Heart left ventricle (tissue), 16 donors: Measurements from ENCODE around the gene KCNK1. TPM values are rescaled to one million over a fixed set of nuclear protein-coding genes. Genes with fewer than 3 reads are reported as not detected.

Experiments
- ATAC-seq, 4 donors: fragments of 200-7000 bp; cut with Tn5 transposase; one replicate each; pipeline ENCODE4 v1.9.1; 2020 to 2022; ENCODE audit warnings: moderate library complexity in 4 of 4, mild to moderate bottlenecking in 3 of 4, moderate number of reproducible peaks in 1 of 4
- DNase-seq, 5 donors: peaks; one replicate each; pipeline ENCODE4 v3.0.0-alpha.2; 2020
- H3K27ac ChIP-seq, 12 donors: fragments of 200-600 bp; sonication (generic) in 4 of 12; one replicate each; pipeline versions ENCODE4 v1.5.0 to v1.8.0; 2016 to 2022; ENCODE audit warnings: mild to moderate bottlenecking in 2 of 12
- H3K27me3 ChIP-seq, 9 donors: fragments of 200-600 bp; sonication (generic) in 2 of 9; one replicate each; pipeline versions ENCODE4 v1.5.1 to v1.8.0; 2016 to 2022; ENCODE audit warnings: mild to moderate bottlenecking in 3 of 9
- H3K36me3 ChIP-seq, 9 donors: fragments of 200-600 bp; sonication (generic) in 2 of 9; one replicate each; pipeline versions ENCODE4 v1.5.0 to v1.8.0; 2018 to 2022; ENCODE audit warnings: mild to moderate bottlenecking in 2 of 9
- H3K4me1 ChIP-seq, 12 donors: fragments of 200-600 bp; sonication (generic) in 4 of 12; one replicate each; pipeline versions ENCODE4 v1.5.0 to v1.8.0; 2016 to 2022; ENCODE audit warnings: mild to moderate bottlenecking in 3 of 12
- H3K4me3 ChIP-seq, 12 donors: fragments of 200-600 bp; sonication (generic) in 4 of 12; one replicate each; pipeline versions ENCODE4 v1.5.0 to v1.8.0; 2017 to 2022; ENCODE audit warnings: mild to moderate bottlenecking in 9 of 12, moderate library complexity in 4 of 12
- H3K9me3 ChIP-seq, 12 donors: fragments of 200-600 bp; sonication (generic) in 4 of 12; one replicate each; pipeline versions ENCODE4 v1.5.0 to v1.8.0; 2016 to 2022; ENCODE audit warnings: mild to moderate bottlenecking in 1 of 12
- CTCF ChIP-seq, 12 donors: fragments of 200-600 bp; sonication (generic) in 4 of 12; IDR thresholded peaks; one replicate each; pipeline versions ENCODE4 v1.5.0 to v1.8.0; 2018 to 2022; ENCODE audit warnings: antibody characterized with exemption in 12 of 12, mild to moderate bottlenecking in 5 of 12
- POLR2A ChIP-seq, 2 donors: fragments of 450-650 bp; IDR thresholded peaks; one replicate each; pipeline ENCODE4 v1.6.1; 2017; ENCODE audit warnings: antibody characterized with exemption in 2 of 2, mild to moderate bottlenecking in 2 of 2, moderate library complexity in 2 of 2
- WGBS, 4 donors: extraction: QIAGEN DNeasy Blood & Tissue Kit in 2 of 4; methylation state at CpG; one replicate each; pipeline versions ENCODE4 v1.1.5 to v1.1.7; 2013 to 2018; 5-methylcytosine and 5-hydroxymethylcytosine counted together
- intact Hi-C, 10 donors: fragments of 100-400 bp; cut with DNase I; formaldehyde crosslinking; loops; one replicate each; pipeline versions ENCODE4 v1.11.1 to v1.14.2; 2022
- polyA plus RNA-seq, 2 donors: library from polyadenylated mRNA; stranded (reverse); fragments of 200-250 nt; gene quantifications; one replicate each; pipeline ENCODE4 v1.2.3, GENCODE V29; 2013
- total RNA-seq, 9 donors: library from RNA; depleted of rRNA in 2 of 9; stranded (reverse); fragments of >200 nt in 2 of 9; fragmentation: NEBNext Ultra II Directional in 3 of 9; extraction: Animal tissue kit (Norgen Biotek cat#: 25700) in 3 of 9; gene quantifications; one replicate each; pipeline versions ENCODE4 v1.1.0 to v1.2.4, GENCODE V29; 2016 to 2023
- donor health status: ischemic (EF 13 %, LVEDD 7.1; RV severe dilation, severe dysfunction).
- donor health status: healthy with polysubstance abuse.
- donor health status: DM: no; HTN: yes; CAD: no.
- donor health status: DM: no; HTN: no; CAD: no.
- donor health status: ischemic (EF 25% LVEDD 6.9; RV normal size, moderate dysfunction).
- donor health status: ischemic (EF 25% LVEDD 5.7; RV mildly dilated, moderate dysfunction).
- donor health status: healthy.
- donor health status: DM: yes; HTN: yes; CAD: no.
- donor health status: ischemic (EF 35%, LVEDD 5.7; RV mildly dilated, moderate dysfunction).
- donor health status: nonischemic (EF 11% LVEDD 7.7; RV severe dilation, severe dysfunction).
- donor health status: DM: yes; HTN: yes; CAD: no.
- donor health status: PGD.
- donor health status: ischemic (EF 29% LVEDD 5.4; RV normal size, mild dysfunction).
- donor health status: nonischemic (EF 23%, LVEDD 6.1; RV moderate dilation, normal function).

KCNK1 gene
- total and polyA plus RNA-seq, 11 donors: 5.9 to 28.3 (median 10.5) TPM

GRCh38 chr1:233638513-233638912 lies 24.6 kb downstream of the KCNK1 start:
- Histone ChIP-seq H3K27ac (no peak overlapping the region), H3K4me3 (no peak overlapping the region), H3K27me3 (no peaks in the 10 kb centered on the region), H3K36me3 (no peaks in the 10 kb centered on the region), H3K4me1 (no peaks in the 10 kb centered on the region), H3K9me3 (no peaks in the 10 kb centered on the region)
- DNase-seq (no peak), ATAC-seq (no peak)
- intact Hi-C loops: loop anchor here in 1 of 10 donors (10.0 kb wide), 1 partner anchor 156 kb away; no protein-coding TSS in a partner anchor
- 76 to 86% (median 78%) methylated on average over 7 of the region's 7 CpGs for WGBS, 4 donors
- no peak for TF ChIP-seq POLR2A (IDR thresholded peaks at IDR 0.05)
- no peak for TF ChIP-seq CTCF (IDR thresholded peaks at IDR 0.05)

GRCh38 chr1:233639611-233640010 lies 25.7 kb downstream of the KCNK1 start:
- no peaks in the 10 kb centered on the region for H3K4me1 ChIP-seq
- intact Hi-C loops: loop anchor here in 1 of 10 donors (10.0 kb wide), 1 partner anchor 155 kb away; no protein-coding TSS in a partner anchor
- H3K27me3 ChIP-seq: no peaks in the 10 kb centered on the region
- no peak for TF ChIP-seq CTCF (IDR thresholded peaks at IDR 0.05)
- TF ChIP-seq POLR2A (IDR thresholded peaks at IDR 0.05): no peak
- H3K36me3 ChIP-seq: no peaks in the 10 kb centered on the region
- H3K27ac ChIP-seq: no peak overlapping the region
- H3K4me3 ChIP-seq: no peak overlapping the region
- DNase-seq (no peak), ATAC-seq (no peak)
- WGBS, 4 donors: 65 to 81% (median 72%) methylated on average over 5 of the region's 5 CpGs
- H3K9me3 ChIP-seq: no peaks in the 10 kb centered on the region

GRCh38 chr1:233640179-233640578 lies 26.3 kb downstream of the KCNK1 start:
- no peak overlapping the region for H3K27ac ChIP-seq
- H3K9me3 ChIP-seq: no peaks in the 10 kb centered on the region
- DNase-seq: no peak
- intact Hi-C loops: no loop called here
- WGBS, 4 donors: 71 to 87% (median 83%) methylated on average over 3 of the region's 3 CpGs
- H3K4me1 ChIP-seq: no peaks in the 10 kb centered on the region
- no peak overlapping the region for H3K4me3 ChIP-seq
- H3K36me3 ChIP-seq: no peaks in the 10 kb centered on the region
- no peak for ATAC-seq
- no peaks in the 10 kb centered on the region for H3K27me3 ChIP-seq
- TF ChIP-seq CTCF (IDR thresholded peaks at IDR 0.05): no peak
- TF ChIP-seq POLR2A (IDR thresholded peaks at IDR 0.05): no peak

GRCh38 chr1:233641029-233641428 lies 27.1 kb downstream of the KCNK1 start:
- Histone ChIP-seq H3K4me3 (no peak overlapping the region), H3K36me3 (no peaks in the 10 kb centered on the region), H3K27me3 (no peaks in the 10 kb centered on the region), H3K4me1 (no peaks in the 10 kb centered on the region), H3K9me3 (no peaks in the 10 kb centered on the region), H3K27ac (no peak overlapping the region)
- ATAC-seq (no peak), DNase-seq (no peak)
- intact Hi-C loops: no loop called here
- TF ChIP-seq POLR2A (IDR thresholded peaks at IDR 0.05) (no peak), CTCF (IDR thresholded peaks at IDR 0.05) (no peak)
- 83 to 91% (median 91%) methylated on average over 6 of the region's 6 CpGs for WGBS, 4 donors
